ENCODE results near the gene CSPG4. TPM values are rescaled to one million over a fixed set of nuclear protein-coding genes. Genes with fewer than 3 reads are reported as not detected.

The CSPG4 gene
- total RNA-seq, 5 donors from 2014 or later (not counting 1 experiment from before 2014, with no cell fraction given), result 0.06 to 0.07 (median 0.06) TPM; not detected in 2

DNA sequence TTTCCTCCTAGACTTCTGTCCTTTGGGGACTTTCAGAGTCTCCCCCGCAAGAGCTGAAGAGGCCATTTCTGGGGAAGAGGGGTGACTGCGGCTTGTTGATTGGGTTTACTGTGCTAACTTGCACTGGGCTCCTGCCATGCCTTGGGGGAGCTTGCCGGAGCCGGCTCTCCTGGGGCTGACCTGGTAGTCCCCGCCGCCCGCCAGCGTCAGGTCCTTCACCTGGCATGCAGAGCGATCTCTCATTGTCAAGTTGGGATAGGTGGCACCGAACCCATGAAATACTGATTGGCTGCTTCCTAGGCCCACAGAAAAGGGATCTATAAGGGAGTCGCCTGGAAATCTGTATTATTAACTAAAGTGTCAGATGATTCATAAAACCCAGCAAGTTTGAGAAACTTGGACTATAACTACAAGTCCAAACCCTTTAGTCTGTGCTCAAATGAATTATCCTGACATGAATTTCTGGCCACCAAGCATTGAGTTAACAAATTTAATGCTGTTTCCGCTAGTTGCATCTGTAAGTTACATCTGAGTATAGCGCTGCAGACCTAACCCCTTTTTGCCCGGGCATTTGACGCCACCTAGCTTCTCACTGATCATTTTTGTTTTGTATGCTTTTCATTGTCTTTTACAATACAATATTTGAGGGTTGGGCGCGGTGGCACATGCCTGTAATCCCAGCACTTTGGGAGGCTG, 72.0 kb downstream of the CSPG4 start:
- no peaks in the 10 kb centered on the region for H3K9me3 Mint-ChIP-seq
- DNase-seq, result peak; percentile 25 to 79 (median 56)
- H3K36me3 Mint-ChIP-seq, result peaks cover 9% of the 10 kb centered on the region
- WGBS (ENCODE audit: insufficient coverage), result 0% methylated on average over 10 of the region's 17 CpGs
- H3K27ac Mint-ChIP-seq, result peak overlapping the region; percentile 94 to 95
- ATAC-seq (replicated peaks in 1 of 4), result peak; percentile 40 to 49 (median 43)
- ChIA-PET CTCF (interaction anchor here (0.5 to 3.4 kb wide), 17 partner anchors 10 to 1258 kb away, joined by 3 to 28 read pairs (median 5); partner anchors contain the start of genes MAN2C1 (in 1 of the 2), SIN3A (in 1 of the 2) and SNUPN (in 1 of the 2)), POLR2A (interaction anchor here (0.6 to 1.6 kb wide), 5 partner anchors 14 to 189 kb away, joined by 3 to 11 read pairs (median 4); partner anchors contain the start of genes SIN3A (in 1 of the 2) and SNUPN (in 1 of the 2))
- peak overlapping the region; percentile 91 to 93 (median 91) for H3K4me3 Mint-ChIP-seq
- H3K4me1 Mint-ChIP-seq, result peaks cover 38 to 51% (median 39%) of the 10 kb centered on the region in 3 donors
- peak overlapping the region; percentile 77 for H3K27ac ChIP-seq (ENCODE audit: low read length)
- no peaks in the 10 kb centered on the region for H3K27me3 ChIP-seq (replicated peaks in 1 of 2; ENCODE audit: control insufficient read depth in 2 of 2, extremely low read depth in 1 of 2, insufficient read depth in 2 of 2, low read length in 1 of 2)
- peaks cover 26 to 54% of the 10 kb centered on the region in 2 experiments for H3K4me1 ChIP-seq (ENCODE audit: control insufficient read depth in 1 of 2, extremely low read depth in 1 of 2, insufficient read depth in 2 of 2, low read length in 2 of 2)
- H3K9me3 ChIP-seq, result no peaks in the 10 kb centered on the region
- H3K36me3 ChIP-seq (ENCODE audit: control insufficient read depth in 2 of 2, extremely low read depth in 1 of 2, insufficient read depth in 1 of 2, low read length in 1 of 2), result peaks cover 3 to 16% of the 10 kb centered on the region in 2 donors
- H3K27me3 Mint-ChIP-seq, result no peaks in the 10 kb centered on the region
- peak overlapping the region; percentile 86 for H3K4me3 ChIP-seq (ENCODE audit: control insufficient read depth in 1 of 2, extremely low read depth in 1 of 2, low read length in 1 of 2)

DNA sequence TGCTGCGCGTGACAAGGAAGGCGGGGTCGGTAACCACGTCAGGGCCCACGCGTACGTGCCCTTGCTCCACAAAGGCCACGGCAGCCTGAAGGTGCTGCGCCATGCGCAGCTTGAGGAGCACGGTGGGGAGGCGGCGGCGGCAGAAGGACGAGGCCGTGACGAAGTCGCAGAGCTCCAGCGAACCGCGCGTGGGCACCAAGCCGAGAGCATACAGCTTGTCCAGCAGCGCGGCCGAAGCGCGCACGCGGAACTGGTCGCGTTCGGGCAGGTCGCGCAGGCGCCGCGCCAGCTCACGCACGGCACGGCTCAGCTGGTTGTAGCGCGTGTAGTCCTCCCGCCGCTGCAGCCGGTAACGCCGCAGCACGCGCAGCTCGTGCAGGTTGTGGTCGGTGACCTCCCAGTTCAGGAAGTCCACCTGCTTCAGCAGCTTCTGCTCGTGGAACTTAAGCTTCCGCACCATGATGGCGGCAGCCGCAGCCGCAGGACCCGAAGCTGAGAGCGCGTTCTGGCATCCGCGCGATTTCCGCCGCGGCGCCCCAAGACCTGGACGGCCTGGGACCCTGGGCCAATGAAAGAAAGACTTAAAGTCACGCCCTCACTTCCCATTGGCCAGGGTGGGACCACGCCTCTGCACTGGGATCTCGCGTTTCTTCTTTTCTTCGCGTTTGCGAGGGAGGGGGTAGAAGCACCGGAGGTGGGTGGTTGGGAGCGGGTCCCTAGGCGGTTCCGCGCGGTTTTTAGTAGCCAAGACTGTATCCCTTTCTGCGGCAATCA, 72.8 kb downstream of the CSPG4 start, which contains the start of gene IMP3:
Gene IMP3 (minus strand): TSS at position 516 of the 774 bp plus-strand sequence. CDS start 56 bp downstream, at position 460.
- Mint-ChIP-seq H3K9me3 (no peaks in the 10 kb centered on the region), H3K27me3 (no peaks in the 10 kb centered on the region), H3K27ac (peak within 1 kb of the TSS; percentile 94 to 95), H3K4me1 (peaks cover 38 to 51% (median 39%) of the 10 kb centered on the region in 3 donors), H3K4me3 (peak within 1 kb of the TSS; percentile 91 to 93 (median 91)), H3K36me3 (peaks cover 9% of the 10 kb centered on the region)
- Histone ChIP-seq H3K4me3 (ENCODE audit: control insufficient read depth in 1 of 2, extremely low read depth in 1 of 2, low read length in 1 of 2) (peak within 1 kb of the TSS; percentile 86), H3K27ac (ENCODE audit: low read length) (peak within 1 kb of the TSS; percentile 81), H3K4me1 (ENCODE audit: control insufficient read depth in 1 of 2, extremely low read depth in 1 of 2, insufficient read depth in 2 of 2, low read length in 2 of 2) (peaks cover 26 to 54% of the 10 kb centered on the region in 2 experiments), H3K27me3 (replicated peaks in 1 of 2; ENCODE audit: control insufficient read depth in 2 of 2, extremely low read depth in 1 of 2, insufficient read depth in 2 of 2, low read length in 1 of 2) (no peaks in the 10 kb centered on the region), H3K36me3 (ENCODE audit: control insufficient read depth in 2 of 2, extremely low read depth in 1 of 2, insufficient read depth in 1 of 2, low read length in 1 of 2) (peaks cover 3 to 16% of the 10 kb centered on the region in 2 donors), H3K9me3 (no peaks in the 10 kb centered on the region)
- WGBS (ENCODE audit: insufficient coverage), result under 1% methylated on average over 74 of the region's 83 CpGs
- ChIA-PET CTCF (interaction anchor here in 1 of 2 donors (0.7 to 3.4 kb wide), 11 partner anchors 10 to 272 kb away, joined by 3 to 28 read pairs (median 11); partner anchors contain the start of genes MAN2C1, SIN3A and SNUPN), POLR2A (interaction anchor here (0.5 to 1.6 kb wide), 9 partner anchors 13 to 189 kb away, joined by 3 to 11 read pairs (median 4); partner anchors contain the start of genes SIN3A (in 2 of the 2), PTPN9 (in 1 of the 2) and SNUPN (in 1 of the 2))
- ATAC-seq (replicated peaks in 1 of 4) (peak; percentile 89 to 95 (median 92)), DNase-seq (peak; percentile 79 to 97 (median 92))

DNA sequence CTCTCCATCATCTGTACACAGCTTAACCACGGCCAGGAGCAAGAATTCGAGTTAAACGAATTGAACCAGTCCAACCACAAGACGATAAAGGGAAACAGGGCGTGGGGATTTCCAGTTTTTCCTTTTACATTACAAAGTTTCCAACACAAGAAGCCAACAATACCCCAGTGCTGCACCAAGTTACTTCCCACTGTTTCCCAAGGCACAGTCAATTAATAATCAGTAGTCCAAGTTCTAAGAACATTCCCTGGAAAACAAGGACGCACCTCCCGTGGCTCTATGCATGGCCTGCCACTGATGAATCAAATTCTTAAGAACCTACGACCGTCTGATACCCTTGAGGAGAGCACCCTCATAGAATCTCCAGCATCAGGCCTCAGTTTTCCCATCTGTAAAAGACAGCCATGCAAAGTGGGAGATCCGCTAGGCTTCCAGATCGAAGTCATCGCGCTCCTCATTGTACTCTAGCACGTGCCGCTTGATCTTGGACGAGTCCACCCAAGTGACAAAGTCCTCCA, 73.4 kb downstream of the CSPG4 start:
- Histone ChIP-seq H3K9me3 (no peaks in the 10 kb centered on the region), H3K27me3 (replicated peaks in 1 of 2; ENCODE audit: control insufficient read depth in 2 of 2, extremely low read depth in 1 of 2, insufficient read depth in 2 of 2, low read length in 1 of 2) (no peaks in the 10 kb centered on the region), H3K4me3 (ENCODE audit: control insufficient read depth in 1 of 2, extremely low read depth in 1 of 2, low read length in 1 of 2) (peak overlapping the region; percentile 86), H3K27ac (ENCODE audit: low read length) (peak overlapping the region; percentile 81), H3K4me1 (ENCODE audit: control insufficient read depth in 1 of 2, extremely low read depth in 1 of 2, insufficient read depth in 2 of 2, low read length in 2 of 2) (peaks cover 26 to 54% of the 10 kb centered on the region in 2 experiments), H3K36me3 (ENCODE audit: control insufficient read depth in 2 of 2, extremely low read depth in 1 of 2, insufficient read depth in 1 of 2, low read length in 1 of 2) (peaks cover 3 to 16% of the 10 kb centered on the region in 2 donors)
- ATAC-seq (replicated peaks in 1 of 4) (no peak), DNase-seq (peak in 1 of 35 experiments; percentile 58)
- Mint-ChIP-seq H3K27ac (peak overlapping the region; percentile 94 to 95), H3K27me3 (no peaks in the 10 kb centered on the region), H3K4me1 (peaks cover 38 to 47% (median 39%) of the 10 kb centered on the region in 3 donors), H3K36me3 (peaks cover 9% of the 10 kb centered on the region), H3K9me3 (no peaks in the 10 kb centered on the region), H3K4me3 (peak overlapping the region; percentile 91 to 93 (median 91))
- POLR2A ChIA-PET, result interaction anchor here (0.5 to 1.6 kb wide), 7 partner anchors 13 to 188 kb away, joined by 3 to 11 read pairs (median 4); partner anchors contain the start of genes SIN3A (in 2 of the 2) and SNUPN (in 1 of the 2)
- WGBS (ENCODE audit: insufficient coverage), result 0% methylated on average over 14 of the region's 16 CpGs
- CTCF ChIA-PET, result interaction anchor here in 1 of 2 donors (0.7 to 3.4 kb wide), 13 partner anchors 8 to 271 kb away, joined by 3 to 28 read pairs (median 7); partner anchors contain the start of genes MAN2C1, SIN3A, SNUPN and SNX33

DNA sequence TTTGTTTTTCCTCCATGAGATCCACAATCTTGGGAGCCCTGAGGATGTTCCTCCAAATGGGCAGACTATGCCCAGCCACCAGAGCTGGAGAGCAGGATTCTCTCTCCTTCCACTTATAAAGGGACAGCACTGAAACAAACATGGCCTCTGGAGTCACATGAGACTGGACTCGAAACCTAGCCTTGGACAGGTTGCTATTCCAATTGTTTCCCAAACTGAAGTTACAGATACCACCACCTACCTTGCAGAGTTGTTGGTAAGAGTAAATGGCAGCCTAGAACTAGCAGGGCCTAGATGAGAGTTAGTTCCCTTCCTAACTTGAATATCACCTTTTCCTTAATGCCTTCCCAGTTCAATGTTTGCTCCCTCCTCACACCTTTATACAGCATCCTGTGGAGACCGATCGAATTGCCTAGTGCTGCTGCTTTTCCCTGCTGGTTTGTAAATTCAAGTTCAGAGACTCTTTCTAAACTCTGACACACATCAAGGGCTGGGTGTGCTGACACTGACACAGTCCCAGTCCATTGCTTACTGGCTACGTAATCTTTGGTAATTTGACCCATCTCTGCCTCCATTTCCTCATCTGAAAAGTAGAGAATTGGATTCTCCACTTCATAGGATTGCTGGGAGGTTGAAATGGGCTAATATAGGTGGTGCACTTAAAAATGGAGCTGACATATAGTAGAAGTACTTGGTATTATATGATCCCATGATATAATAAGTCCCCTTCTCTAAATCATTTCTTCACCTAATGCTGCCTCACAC, 75.2 kb downstream of the CSPG4 start:
- Histone ChIP-seq H3K9me3 (no peaks in the 10 kb centered on the region), H3K4me3 (ENCODE audit: control insufficient read depth in 1 of 2, extremely low read depth in 1 of 2, low read length in 1 of 2) (no peak overlapping the region), H3K36me3 (ENCODE audit: control insufficient read depth in 2 of 2, extremely low read depth in 1 of 2, insufficient read depth in 1 of 2, low read length in 1 of 2) (peaks cover 3 to 16% of the 10 kb centered on the region in 2 donors), H3K27me3 (replicated peaks in 1 of 2; ENCODE audit: control insufficient read depth in 2 of 2, extremely low read depth in 1 of 2, insufficient read depth in 2 of 2, low read length in 1 of 2) (no peaks in the 10 kb centered on the region), H3K4me1 (ENCODE audit: control insufficient read depth in 1 of 2, extremely low read depth in 1 of 2, insufficient read depth in 2 of 2, low read length in 2 of 2) (peaks cover 26 to 54% of the 10 kb centered on the region in 2 experiments), H3K27ac (ENCODE audit: low read length) (no peak overlapping the region)
- Mint-ChIP-seq H3K27ac (peak overlapping the region in 1 of 2 donors; percentile 13), H3K4me1 (peaks cover 38 to 47% (median 39%) of the 10 kb centered on the region in 3 donors), H3K9me3 (no peaks in the 10 kb centered on the region), H3K36me3 (peaks cover 9% of the 10 kb centered on the region), H3K4me3 (peak overlapping the region in 2 of 3 donors; percentile 91 to 93), H3K27me3 (no peaks in the 10 kb centered on the region)
- ChIA-PET POLR2A (interaction anchor here in 1 of 2 donors (1.5 kb wide), 1 partner anchor 12 kb away, joined by 5 read pairs; the partner anchor contains the start of gene SNUPN), CTCF (interaction anchor here in 1 of 2 donors (0.5 to 1.4 kb wide), 3 partner anchors 12 to 185 kb away, joined by 3 read pairs; partner anchors contain the start of gene SNUPN)
- 84% methylated on average over 2 of the region's 4 CpGs for WGBS (ENCODE audit: insufficient coverage)
- DNase-seq, result no peak
- no peak for ATAC-seq (replicated peaks in 1 of 4)

DNA sequence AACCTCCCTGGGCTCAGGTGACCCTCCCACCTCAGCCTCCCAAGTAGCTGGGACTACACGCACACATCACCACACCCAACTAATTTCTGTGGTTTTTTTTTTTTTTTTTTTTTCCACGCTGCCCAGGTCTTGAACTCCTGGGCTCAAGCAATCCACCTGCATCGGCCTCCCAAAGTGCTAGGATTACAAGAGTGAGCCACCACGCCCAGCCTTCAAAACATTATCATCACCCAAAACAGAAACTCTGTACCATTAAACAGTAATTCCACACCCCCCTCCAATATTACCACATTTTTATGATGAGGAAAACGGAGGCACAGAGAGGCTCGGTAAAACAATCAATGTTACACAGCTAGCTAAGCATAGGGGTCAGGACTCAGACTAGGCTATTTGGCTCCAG, 76.6 kb downstream of the CSPG4 start:
- no peak for ATAC-seq (replicated peaks in 1 of 4)
- H3K27me3 Mint-ChIP-seq, result no peaks in the 10 kb centered on the region
- DNase-seq, result no peak
- 100% methylated on average over 2 of the region's 6 CpGs for WGBS (ENCODE audit: insufficient coverage)
- peaks cover 34 to 39% (median 34%) of the 10 kb centered on the region in 3 donors for H3K4me1 Mint-ChIP-seq
- peaks cover 9% of the 10 kb centered on the region for H3K36me3 Mint-ChIP-seq
- POLR2A ChIA-PET, result interaction anchor here in 1 of 2 donors (0.5 to 0.6 kb wide), 3 partner anchors 185 to 254 kb away, joined by 5 to 12 read pairs (median 9); partner anchors contain the start of gene SIN3A
- Histone ChIP-seq H3K27ac (ENCODE audit: low read length) (no peak overlapping the region), H3K4me1 (ENCODE audit: control insufficient read depth in 1 of 2, extremely low read depth in 1 of 2, insufficient read depth in 2 of 2, low read length in 2 of 2) (peaks cover 24 to 47% of the 10 kb centered on the region in 2 experiments), H3K27me3 (replicated peaks in 1 of 2; ENCODE audit: control insufficient read depth in 2 of 2, extremely low read depth in 1 of 2, insufficient read depth in 2 of 2, low read length in 1 of 2) (no peaks in the 10 kb centered on the region), H3K4me3 (ENCODE audit: control insufficient read depth in 1 of 2, extremely low read depth in 1 of 2, low read length in 1 of 2) (no peak overlapping the region), H3K36me3 (ENCODE audit: control insufficient read depth in 2 of 2, extremely low read depth in 1 of 2, insufficient read depth in 1 of 2, low read length in 1 of 2) (peaks cover 3 to 16% of the 10 kb centered on the region in 2 donors), H3K9me3 (no peaks in the 10 kb centered on the region)
- no peak overlapping the region for H3K27ac Mint-ChIP-seq
- no peaks in the 10 kb centered on the region for H3K9me3 Mint-ChIP-seq
- CTCF ChIA-PET, result interaction anchor here (0.6 to 0.9 kb wide), 3 partner anchors 10 to 204 kb away, joined by 3 to 6 read pairs (median 4); partner anchors contain the start of gene SNUPN (in 1 of the 2)
- H3K4me3 Mint-ChIP-seq, result no peak overlapping the region

Measured in T-cell (primary cell).